SU-DHL-6 (cell line): ENCODE results near the gene ATP7B.

Experiments
- EZH2phosphoT487 ChIP-seq: fragments of 200-600 bp; sonication (generic), shearing (Covaris generic); conservative IDR thresholded peaks from 2 replicates; pipeline ENCODE4 v1.6.1; 2018; ENCODE audit warnings: mild to moderate bottlenecking, antibody characterized with exemption, low read length, moderate library complexity, mixed read lengths
- TF ChIP-seq, protein P1 (sequence below): fragments of 200-600 bp; sonication (generic); IDR thresholded peaks from one replicate; pipeline ENCODE4 v1.5.1; 2017; ENCODE audit warnings: antibody characterized with exemption, mild to moderate bottlenecking, low read length, moderate library complexity; ENCODE audit not compliant: insufficient read depth, poor library complexity, severe bottlenecking

DNA sequence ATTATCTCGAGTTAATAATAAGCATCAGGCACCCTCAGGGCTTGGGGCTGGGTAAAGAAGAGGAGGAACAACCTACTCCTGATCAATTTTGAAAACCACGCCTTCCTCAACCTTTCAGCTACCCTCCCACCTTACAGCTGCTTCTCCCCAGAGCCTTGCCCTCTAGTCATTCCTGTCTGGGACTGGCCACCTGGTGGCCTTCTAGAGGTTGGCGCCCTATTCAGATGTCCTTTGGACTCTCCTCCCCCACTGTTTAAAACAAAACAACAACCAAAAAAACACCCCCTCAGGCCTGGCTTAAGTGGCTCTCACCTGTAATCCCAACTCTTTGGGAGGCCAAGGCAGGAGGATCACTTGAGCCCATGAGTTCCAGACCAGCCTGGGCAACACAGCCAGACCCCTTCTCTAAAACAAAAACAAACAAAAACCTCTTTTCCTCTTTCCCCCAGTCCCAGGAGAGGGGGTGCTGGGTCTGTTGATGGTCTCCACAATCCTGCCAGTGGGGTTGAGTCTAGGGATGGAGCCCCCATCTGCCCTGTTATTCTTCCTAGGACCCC, 87.2 kb downstream of the ATP7B start:
- TF ChIP-seq, protein P1, sequence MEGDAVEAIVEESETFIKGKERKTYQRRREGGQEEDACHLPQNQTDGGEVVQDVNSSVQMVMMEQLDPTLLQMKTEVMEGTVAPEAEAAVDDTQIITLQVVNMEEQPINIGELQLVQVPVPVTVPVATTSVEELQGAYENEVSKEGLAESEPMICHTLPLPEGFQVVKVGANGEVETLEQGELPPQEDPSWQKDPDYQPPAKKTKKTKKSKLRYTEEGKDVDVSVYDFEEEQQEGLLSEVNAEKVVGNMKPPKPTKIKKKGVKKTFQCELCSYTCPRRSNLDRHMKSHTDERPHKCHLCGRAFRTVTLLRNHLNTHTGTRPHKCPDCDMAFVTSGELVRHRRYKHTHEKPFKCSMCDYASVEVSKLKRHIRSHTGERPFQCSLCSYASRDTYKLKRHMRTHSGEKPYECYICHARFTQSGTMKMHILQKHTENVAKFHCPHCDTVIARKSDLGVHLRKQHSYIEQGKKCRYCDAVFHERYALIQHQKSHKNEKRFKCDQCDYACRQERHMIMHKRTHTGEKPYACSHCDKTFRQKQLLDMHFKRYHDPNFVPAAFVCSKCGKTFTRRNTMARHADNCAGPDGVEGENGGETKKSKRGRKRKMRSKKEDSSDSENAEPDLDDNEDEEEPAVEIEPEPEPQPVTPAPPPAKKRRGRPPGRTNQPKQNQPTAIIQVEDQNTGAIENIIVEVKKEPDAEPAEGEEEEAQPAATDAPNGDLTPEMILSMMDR: no peak
- TF ChIP-seq EZH2phosphoT487: no peak
